GM18951 (cell line): Measurements from ENCODE around the gene CELF4.

Experiments
- POLR2A ChIP-seq: IDR thresholded peaks from 4 replicates; pipeline ENCODE4 v1.6.1; 2011; ENCODE audit warnings: mild to moderate bottlenecking; ENCODE audit not compliant: insufficient read length, insufficient read depth; ENCODE audit errors: extremely low read depth
- in situ Hi-C: fragments of 300-500 bp; cut with MboI; formaldehyde crosslinking; loops from one replicate; pipeline ENCODE4 v1.12.0; 2022; ENCODE audit warnings: low sequenced_read_pairs, mixed read lengths, inconsistent platforms; ENCODE audit not compliant: unreplicated experiment

The CELF4 gene

DNA sequence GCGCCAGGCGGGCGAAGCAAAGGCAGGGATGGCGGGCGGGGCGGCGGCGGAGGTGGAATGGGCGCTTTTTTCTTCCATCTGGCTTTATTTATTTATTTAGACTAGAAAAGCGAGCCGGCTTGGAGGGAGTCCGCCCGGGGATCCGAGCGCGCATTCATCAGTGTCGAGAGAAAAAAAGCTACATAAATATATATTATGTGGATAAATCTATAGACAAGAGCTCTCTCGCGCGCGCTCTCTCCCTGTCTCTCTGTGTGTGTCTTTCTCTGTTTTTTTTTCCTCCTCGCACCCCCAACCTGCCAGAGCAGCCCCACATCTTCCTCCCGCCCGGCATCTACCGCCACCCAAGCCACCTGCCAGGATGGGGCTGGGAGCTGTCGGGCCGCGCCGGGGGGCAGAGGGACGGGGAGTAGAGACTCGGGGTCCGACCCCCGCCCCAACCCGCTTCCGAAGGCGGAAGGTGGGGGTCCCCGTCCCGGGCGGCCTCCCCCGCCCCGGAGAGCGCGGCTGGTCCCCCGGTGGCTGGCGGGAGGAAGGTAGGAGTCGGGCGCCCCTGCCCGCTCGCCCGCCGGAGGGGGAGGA is 972 bp upstream of the CELF4 start:
- TF ChIP-seq POLR2A = no peak
- in situ Hi-C loops = no loop called here

DNA sequence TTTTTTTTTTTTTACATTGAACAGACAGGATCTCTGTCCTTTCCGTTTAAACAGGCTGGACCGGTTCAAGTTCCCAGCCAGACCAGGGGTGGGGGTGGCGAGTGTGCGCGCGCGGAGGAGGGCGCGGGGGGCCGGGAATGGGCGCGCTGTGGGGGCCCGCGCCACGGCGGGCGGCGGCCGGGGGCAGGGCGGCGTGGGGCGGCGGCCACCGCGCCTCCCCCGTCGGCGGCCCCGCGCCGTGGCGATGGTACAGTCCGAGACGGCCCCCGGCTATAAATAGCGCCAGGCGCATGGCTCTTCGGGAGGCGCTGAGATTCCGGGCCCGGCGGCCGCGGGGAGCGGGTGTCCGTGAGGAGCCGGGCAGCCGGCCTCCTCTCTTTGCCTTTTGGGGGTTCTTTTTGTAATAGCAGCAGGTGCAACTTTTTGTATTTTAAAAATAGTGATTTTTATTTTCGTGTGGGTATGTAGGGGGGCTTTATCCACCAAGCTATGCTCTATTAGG is 430 bp upstream of the CELF4 start:
- TF ChIP-seq POLR2A = no peak
- in situ Hi-C loops = no loop called here

DNA sequence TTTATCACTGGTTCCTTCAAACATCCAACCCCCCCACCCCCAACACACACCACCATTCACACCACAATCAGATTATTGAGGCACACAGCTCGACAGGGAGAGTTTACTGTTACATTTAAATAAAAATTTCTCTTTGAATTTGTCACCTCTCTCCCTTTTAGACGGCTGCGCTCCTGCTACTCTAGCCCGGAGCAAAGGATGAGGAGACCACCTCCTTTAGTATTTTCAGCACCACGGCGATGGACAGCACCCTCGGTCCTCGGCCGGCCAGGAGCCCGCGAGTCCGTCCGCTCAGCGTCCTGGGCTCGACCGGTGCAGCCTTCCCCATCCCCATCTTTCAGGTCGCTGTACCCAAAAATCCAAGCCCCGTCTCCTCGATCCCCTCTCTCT is 892 bp downstream of the CELF4 start:
- in situ Hi-C loops = no loop called here
- TF ChIP-seq POLR2A = no peak

DNA sequence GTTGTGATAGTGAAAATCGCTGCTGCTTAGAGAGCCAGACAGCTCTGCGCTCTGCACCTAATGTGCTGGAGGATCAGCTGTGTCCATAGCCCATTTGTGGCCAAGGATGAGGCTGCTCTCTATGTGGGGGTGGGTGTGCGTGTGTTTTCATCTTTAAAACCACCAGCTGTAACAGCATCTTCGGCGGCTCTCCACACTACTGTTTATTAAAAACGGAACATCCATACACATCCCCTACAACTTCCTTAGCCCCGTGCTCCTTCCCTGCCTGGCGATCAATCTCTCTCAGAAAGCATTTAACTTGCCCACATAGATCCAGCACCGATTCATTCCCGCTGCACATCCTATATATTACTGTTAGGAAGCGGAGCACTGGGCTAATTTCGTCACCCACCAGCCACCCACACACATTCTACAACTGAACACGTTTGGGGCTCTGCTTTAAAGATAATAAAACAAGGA is 1.6 kb downstream of the CELF4 start:
- no peak for TF ChIP-seq POLR2A
- in situ Hi-C loops = no loop called here

DNA sequence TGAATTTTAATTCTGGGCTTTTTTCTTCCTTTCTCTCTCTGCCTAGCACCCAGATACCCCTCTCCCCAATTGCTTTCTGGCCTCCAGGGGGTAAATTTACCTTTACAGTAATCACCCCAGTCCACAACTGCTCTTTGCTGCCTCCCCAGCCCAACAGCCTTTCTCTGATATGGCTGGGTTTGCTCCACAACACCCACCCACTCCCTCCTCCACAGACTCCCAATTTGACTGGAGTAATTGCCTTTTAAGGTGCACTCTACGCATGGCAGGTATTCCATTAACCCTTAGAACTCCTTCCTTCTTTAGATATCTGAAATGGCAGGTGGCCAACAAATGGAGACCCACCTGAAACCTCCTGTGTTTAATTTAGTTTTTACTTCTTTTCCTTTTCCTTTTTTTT is 3.6 kb downstream of the CELF4 start:
- no peak for TF ChIP-seq POLR2A
- in situ Hi-C loops = no loop called here

DNA sequence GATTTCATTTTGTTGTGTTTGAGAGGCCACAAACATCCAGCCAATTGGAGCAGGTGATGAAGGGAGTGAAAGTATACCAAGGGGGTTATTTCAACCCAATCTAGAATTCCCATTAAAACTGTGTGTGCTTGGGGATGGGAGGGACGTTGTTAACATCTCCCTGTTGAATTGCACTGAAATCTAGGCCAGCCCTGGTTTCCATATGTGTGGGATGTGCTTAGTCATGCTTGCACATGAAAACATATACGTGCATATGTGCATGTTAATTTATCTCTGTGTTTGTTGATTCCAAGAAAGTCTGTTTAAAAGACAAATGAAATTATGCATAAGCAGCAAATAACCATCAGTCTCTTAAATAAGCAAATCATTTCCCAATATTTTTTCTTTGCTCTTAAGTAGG is 5.6 kb downstream of the CELF4 start:
- in situ Hi-C loops = no loop called here
- TF ChIP-seq POLR2A = no peak

DNA sequence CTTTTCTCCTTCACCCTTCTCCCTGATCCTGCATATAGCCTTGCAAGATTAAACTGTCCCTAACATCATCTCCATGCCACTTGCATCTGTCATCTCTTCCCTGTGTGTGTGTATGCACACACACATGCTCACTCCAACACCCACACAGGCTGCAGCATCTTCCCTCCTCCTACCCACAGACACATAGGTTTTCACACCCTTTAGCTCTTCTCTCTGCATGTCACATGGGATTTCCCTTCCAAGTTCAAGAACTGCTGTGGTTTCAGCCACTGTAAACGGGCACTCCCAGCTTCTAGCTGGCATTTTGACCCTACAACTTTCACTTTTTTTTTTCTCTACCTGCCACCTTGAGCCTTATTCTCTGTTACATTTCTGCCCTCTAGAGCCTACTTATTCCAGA is 6.4 kb downstream of the CELF4 start:
- in situ Hi-C loops = no loop called here
- no peak for TF ChIP-seq POLR2A

DNA sequence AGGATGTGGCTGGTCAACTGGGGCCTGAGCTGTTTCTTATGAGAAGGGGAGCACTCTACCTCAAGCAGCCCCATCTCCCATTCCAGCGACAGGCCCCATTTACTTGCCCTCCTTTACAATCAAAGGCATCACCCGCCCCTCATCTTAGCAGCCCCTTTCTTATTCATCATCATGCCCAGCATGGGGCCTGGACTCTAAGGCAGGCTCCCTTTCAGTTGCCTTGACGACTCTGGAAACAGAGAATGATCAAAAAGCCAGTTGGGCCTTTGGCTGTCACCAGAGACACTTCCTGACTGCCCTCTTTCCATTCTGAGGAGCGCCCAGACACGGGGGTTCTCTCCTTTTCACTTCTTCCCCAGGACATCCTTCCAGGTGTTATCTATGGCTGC is 11.2 kb downstream of the CELF4 start:
- TF ChIP-seq POLR2A = no peak
- in situ Hi-C loops = no loop called here

DNA sequence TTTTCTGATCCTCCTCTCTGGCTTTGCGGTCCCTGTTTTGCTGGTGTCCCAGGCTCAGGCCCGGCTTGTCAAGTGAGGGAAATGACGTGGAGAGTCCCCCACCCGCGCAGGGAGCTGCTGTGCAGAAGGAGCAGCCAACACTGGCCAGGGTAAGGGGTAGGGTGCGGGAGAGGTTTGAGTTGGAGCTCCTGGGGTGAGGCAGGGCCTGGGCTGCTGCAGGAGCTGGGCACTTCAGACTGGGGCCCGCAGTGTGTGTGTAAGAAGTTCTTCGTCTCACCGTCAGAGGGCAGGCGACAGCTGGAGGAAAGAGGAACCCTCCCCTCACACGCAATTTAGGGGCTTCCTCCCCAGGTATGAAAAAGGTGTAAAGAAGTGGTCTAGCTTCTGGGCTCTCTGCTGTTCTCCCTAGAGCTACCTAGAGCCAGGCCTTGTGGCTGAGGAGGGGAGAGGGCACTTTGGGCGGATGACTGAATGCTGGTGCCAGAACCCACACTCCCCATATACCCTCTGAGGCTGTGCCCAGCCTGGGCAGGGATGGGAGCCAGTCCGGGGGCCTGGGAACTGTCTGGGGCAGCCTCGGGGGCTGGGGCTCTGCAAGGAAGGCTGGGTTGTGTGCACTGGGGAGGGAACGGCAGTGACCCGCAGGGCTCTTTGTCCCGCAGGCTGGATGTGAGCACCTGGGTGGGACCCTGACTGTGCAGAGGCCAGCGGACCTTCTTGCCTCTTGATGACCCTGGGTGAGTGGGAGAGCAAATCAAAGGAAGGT is 11.8 kb downstream of the CELF4 start:
- no peak for TF ChIP-seq POLR2A
- in situ Hi-C loops = no loop called here

DNA sequence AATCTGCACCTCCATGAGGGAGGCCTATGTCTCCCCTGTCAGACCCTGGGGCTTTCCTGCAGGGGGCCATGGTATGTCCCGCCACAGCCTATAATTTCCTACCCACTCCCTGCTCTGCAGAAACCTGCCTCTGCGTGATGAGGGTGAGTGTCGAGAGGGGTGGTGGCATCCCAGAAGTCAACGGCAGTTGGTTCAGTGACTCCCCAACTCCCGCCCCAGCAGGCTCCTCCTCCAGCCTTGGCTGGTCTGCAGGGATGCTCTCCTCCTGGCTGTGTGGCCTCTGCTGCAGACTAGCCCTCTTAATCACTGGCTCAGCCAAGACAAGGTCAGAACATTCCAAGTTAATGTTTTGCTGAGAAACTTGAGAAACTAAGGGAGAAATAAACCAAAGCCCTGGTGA is 13.3 kb downstream of the CELF4 start:
- TF ChIP-seq POLR2A = no peak
- in situ Hi-C loops = no loop called here

DNA sequence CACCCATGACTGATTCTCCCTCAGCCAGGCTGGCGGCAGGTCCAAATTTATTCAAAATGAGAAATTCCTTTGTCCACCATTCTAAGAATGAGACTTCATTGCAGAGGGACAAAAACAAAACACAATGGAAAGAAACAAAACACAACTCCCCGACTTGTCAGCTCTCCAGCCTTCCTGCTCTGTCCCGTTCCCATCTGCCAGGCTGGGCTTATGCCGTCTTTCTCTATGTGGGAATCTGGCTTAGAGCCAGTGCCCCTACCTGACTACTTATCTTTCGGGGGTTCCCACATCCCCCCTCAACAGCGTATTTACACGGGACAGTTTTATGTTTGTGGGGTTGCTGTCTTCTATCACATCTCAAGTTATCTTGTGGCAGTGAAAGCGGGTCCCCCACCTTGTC is 13.8 kb downstream of the CELF4 start:
- in situ Hi-C loops = no loop called here
- TF ChIP-seq POLR2A = no peak

DNA sequence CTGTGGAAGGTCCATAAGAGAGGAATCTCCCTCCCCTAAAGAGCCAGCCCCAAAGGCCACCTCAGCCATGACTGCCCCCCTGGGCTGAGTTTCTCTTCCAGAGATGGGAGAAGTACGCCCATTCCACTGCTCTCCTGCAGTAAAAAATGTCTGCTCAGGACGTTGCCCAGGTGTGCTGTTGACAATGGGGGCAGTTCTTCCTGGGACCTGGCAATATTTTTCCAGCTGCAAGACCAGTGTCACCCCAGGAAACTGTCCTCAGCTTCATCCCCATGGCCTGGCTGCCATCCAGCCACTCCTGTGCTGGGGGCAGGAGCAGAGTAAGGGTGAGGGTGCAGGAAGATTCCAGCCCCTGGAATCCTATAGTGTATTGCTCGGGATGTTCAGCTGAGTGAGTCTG is 14.3 kb downstream of the CELF4 start:
- in situ Hi-C loops = no loop called here
- TF ChIP-seq POLR2A = no peak

DNA sequence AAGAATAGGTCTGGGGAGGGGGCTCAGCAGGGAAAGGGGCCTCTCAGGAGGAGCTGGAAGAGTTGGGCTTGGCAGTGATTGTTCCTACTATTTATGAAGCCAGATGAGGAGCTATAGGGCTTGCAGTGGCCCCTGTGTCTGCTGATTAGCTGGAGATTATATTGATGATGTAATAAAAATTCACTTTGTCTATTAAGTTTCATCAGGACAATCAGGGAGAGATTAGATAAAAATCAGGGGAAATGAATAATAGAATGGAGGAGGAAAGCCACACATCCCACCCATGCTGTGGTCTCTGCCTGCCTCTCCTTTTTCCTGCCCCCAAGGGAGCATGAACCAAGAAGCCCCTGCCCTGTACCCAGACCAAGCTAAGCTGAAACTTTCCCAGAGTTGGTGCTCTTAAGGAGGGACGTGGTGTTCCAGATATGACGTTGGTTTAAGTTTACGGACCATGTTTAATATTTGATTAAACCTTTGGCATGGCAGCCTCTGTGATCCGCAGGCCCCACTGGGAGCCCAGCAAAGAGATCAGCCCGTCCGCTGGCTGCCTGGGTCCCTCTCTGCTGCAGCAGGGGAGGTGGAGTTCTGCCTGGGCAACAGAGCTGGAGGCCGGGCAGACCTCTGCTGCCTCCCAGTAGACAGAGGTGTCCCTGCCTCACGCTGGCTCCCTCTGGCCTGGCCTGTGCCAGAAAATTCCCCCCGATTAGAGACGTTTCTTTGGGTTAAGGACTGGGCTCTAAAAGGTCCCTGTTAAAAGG is 15.3 kb downstream of the CELF4 start:
- TF ChIP-seq POLR2A = no peak
- in situ Hi-C loops = no loop called here
